ENCODE measurements around the gene NUTM1.

- TF ChIP-seq POLR2AphosphoS5 (IDR thresholded peaks at IDR 0.05; ENCODE audit: low read depth, low read length) (no peak), RXRA (IDR thresholded peaks at IDR 0.05; ENCODE audit: borderline replicate concordance, low read depth) (no peak), USF1 (IDR thresholded peaks at IDR 0.05; ENCODE audit: borderline replicate concordance, low read depth) (no peak), SIN3A (IDR thresholded peaks at IDR 0.05; ENCODE audit: borderline replicate concordance, low read depth, low read length) (no peak), FOXM1 (IDR thresholded peaks at IDR 0.05; ENCODE audit: low read depth) (no peak), REST (IDR thresholded peaks at IDR 0.05; ENCODE audit: low read depth, low read length) (no peak), TAF1 (IDR thresholded peaks at IDR 0.05; ENCODE audit: borderline replicate concordance, low read depth, low read length) (no peak), SMC3 (IDR thresholded peaks at IDR 0.05; ENCODE audit: low read depth, low read length) (no peak)
- TF ChIP-seq, protein P1, sequence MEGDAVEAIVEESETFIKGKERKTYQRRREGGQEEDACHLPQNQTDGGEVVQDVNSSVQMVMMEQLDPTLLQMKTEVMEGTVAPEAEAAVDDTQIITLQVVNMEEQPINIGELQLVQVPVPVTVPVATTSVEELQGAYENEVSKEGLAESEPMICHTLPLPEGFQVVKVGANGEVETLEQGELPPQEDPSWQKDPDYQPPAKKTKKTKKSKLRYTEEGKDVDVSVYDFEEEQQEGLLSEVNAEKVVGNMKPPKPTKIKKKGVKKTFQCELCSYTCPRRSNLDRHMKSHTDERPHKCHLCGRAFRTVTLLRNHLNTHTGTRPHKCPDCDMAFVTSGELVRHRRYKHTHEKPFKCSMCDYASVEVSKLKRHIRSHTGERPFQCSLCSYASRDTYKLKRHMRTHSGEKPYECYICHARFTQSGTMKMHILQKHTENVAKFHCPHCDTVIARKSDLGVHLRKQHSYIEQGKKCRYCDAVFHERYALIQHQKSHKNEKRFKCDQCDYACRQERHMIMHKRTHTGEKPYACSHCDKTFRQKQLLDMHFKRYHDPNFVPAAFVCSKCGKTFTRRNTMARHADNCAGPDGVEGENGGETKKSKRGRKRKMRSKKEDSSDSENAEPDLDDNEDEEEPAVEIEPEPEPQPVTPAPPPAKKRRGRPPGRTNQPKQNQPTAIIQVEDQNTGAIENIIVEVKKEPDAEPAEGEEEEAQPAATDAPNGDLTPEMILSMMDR (IDR thresholded peaks at IDR 0.05) = no peak
These were observed 5.7 kb downstream of the NUTM1 start for GRCh38 chr15:34348735-34349300.

Data from SK-N-SH (cell line).